SK-N-MC (cell line): ENCODE results near the gene GJE1.

Experiments used
- EZH2 ChIP-seq: fragments of 200-600 bp; sonication (generic); IDR thresholded peaks from one replicate; pipeline ENCODE4 v1.6.1; 2017; ENCODE audit warnings: antibody characterized with exemption
- FOXP2 ChIP-seq: optimal IDR thresholded peaks from 2 replicates; pipeline ENCODE3; 2011; ENCODE audit warnings: mild to moderate bottlenecking, moderate library complexity; ENCODE audit not compliant: insufficient read depth; ENCODE audit errors: extremely low read length, control extremely low read depth
- POLR2AphosphoS5 ChIP-seq: IDR thresholded peaks from 2 replicates; pipeline ENCODE4 v1.6.1; 2012; ENCODE audit warnings: mild to moderate bottlenecking, low read depth, low read length, borderline replicate concordance

DNA sequence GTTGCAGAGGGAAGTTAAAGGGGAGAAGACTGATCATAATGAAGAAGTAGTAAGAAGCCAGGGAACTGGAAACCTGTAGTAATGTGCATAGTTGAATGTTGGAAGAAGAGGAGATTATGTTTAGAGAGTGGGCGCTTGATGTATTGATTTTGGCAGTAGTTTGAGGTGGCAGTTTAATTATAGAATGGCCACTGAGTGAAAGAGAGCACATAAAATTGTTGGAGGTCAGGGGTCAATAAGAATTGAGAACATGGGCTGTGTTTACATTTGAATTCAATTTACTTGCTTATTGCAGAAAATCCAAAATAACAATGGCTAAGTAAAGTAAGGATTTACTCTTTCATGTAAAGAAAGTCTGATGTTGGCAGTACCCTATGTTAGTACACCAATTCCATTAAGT is 30.1 kb downstream of the GJE1 start:
- TF ChIP-seq POLR2AphosphoS5 (no peak), EZH2 (no peak), FOXP2 (no peak)
